ENCODE results near the gene KCNH6. TPM values are rescaled to one million over a fixed set of nuclear protein-coding genes. Genes with fewer than 3 reads are reported as not detected.

Gene KCNH6
- total and polyA plus RNA-seq, 9 of the 15 experiments (the other 6 are each of a cell fraction or from before 2014, with no cell fraction given): not detected

DNA sequence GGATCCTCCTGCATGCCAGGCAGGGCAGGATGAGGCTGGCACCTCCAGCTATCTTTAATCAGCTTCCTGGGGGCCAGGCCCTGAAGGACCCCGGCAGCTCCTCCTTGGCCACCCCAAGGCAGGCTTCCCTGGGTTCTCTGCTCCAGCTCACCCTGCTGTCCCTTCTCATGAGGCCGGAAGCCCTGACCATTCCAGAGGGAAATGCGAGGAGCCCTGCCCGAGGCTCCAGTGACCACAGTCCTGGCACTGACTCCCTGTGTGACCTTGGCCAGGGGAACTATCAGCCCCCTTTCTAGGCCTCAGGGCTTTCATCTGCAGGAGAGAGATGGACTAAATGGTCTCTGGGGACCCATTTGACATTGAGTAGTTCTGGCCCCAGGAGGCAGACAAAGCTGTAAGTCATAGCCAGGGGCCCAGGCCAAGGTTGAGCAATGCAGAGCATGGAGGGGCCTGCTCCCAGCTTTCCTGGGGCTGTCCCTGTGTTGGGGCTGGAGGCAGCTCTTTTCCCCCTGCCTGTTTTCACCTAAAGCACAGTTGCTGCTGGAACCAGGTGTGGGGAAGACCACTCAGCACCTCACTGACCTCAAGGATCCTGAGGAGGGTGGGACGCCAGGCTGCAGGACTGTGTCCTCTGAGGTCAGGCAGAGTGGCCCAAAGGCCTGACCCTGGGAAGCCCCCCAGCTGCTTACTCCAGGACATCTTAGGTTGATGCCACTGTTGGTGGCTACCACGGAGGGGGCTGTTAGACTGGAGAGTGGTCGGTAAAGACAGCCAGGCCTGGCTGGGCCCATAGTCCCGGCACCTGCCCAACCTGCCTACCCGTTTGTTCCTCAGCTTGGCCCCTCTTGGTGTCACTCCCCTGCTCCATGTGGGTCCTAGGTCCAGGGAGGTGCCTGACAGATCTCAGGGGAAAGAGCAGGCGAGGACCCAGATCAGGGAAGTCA is 8.1 kb downstream of the KCNH6 start:
- no peak for FAIRE-seq
- H3K9me3 ChIP-seq (replicated peaks; ENCODE audit: control insufficient read depth, insufficient read depth, low read depth, low read length): no peaks in the 10 kb centered on the region
- no peak for ATAC-seq
- H3K4me3 ChIP-seq: no peak overlapping the region
- WGBS (ENCODE audit: insufficient coverage, low coverage, missing lambda C conversion rate): 31% methylated on average over 9 of the region's 10 CpGs
- no peak overlapping the region for H3K4me2 ChIP-seq (ENCODE audit: insufficient read depth, low read length)
- no peaks in the 10 kb centered on the region for H3K79me2 ChIP-seq (ENCODE audit: control insufficient read depth, insufficient read depth, low read length)
- POLR2A ChIA-PET: interaction anchor here (0.6 to 1.5 kb wide), 3 partner anchors 8 to 21 kb away, joined by 3 read pairs; no protein-coding TSS in a partner anchor
- H3K9me1 ChIP-seq (ENCODE audit: control insufficient read depth, insufficient read depth, low read length): peaks cover 5% of the 10 kb centered on the region
- in situ Hi-C loops (cut with MboI) (no loop called here), intact Hi-C loops (cut with micrococcal nuclease) (no loop called here)
- no peaks in the 10 kb centered on the region for H3K36me3 ChIP-seq (ENCODE audit: control insufficient read depth, insufficient read depth, low read length)
- BruUV-seq (replicated peaks): no TSS peak
- DNase-seq (ENCODE audit: extremely low read depth in 1 of 4, low spot score in 3 of 4): no peak
- CTCF ChIA-PET (ENCODE audit: low intra/inter-chr PET ratio): no interaction called here
- H3K27me3 ChIP-seq (ENCODE audit: control insufficient read depth in 2 of 2, insufficient read depth in 2 of 2, low read length in 2 of 2): peaks cover 14 to 44% of the 10 kb centered on the region in 2 experiments; a peak in 4 of 5 replicates
- no peak overlapping the region for H3K27ac ChIP-seq (ENCODE audit: extremely low read depth, low read depth, low read length)
- peaks cover 0 to 30% of the 10 kb centered on the region in 2 experiments; a peak in 3 of 5 replicates for H3K4me1 ChIP-seq (replicated peaks in 1 of 2; ENCODE audit: control insufficient read depth in 2 of 2, insufficient read depth in 2 of 2, low read length in 2 of 2)
- H2AFZ ChIP-seq (ENCODE audit: low read depth, low read length): no peak overlapping the region
- H4K20me1 ChIP-seq (replicated peaks; ENCODE audit: control insufficient read depth, insufficient read depth, low read length): peaks cover 9% of the 10 kb centered on the region; the same call in 1 of the 2 replicates
- peak overlapping the region in 1 of 2 experiments; percentile 74; a peak in 2 of 4 replicates for H3K9ac ChIP-seq (ENCODE audit: insufficient read depth in 1 of 2, low read depth in 2 of 2, low read length in 2 of 2)
- TF ChIP-seq ZNF197 (CRISPR knock-in tag; IDR thresholded peaks at IDR 0.05; ENCODE audit: low read depth) (no peak), ZNF717 (CRISPR knock-in tag; IDR thresholded peaks at IDR 0.05) (no peak), LARP7 (IDR thresholded peaks at IDR 0.05) (no peak), BRF1 (IDR thresholded peaks at IDR 0.05; ENCODE audit: borderline replicate concordance, extremely low read depth, insufficient read length) (no peak), EHMT2 (IDR thresholded peaks at IDR 0.05) (no peak), ZBTB17 (CRISPR knock-in tag; IDR thresholded peaks at IDR 0.05) (no peak), HOXB6 (CRISPR knock-in tag; IDR thresholded peaks at IDR 0.05; ENCODE audit: borderline replicate concordance) (no peak)
- TF ChIP-seq, protein P1, sequence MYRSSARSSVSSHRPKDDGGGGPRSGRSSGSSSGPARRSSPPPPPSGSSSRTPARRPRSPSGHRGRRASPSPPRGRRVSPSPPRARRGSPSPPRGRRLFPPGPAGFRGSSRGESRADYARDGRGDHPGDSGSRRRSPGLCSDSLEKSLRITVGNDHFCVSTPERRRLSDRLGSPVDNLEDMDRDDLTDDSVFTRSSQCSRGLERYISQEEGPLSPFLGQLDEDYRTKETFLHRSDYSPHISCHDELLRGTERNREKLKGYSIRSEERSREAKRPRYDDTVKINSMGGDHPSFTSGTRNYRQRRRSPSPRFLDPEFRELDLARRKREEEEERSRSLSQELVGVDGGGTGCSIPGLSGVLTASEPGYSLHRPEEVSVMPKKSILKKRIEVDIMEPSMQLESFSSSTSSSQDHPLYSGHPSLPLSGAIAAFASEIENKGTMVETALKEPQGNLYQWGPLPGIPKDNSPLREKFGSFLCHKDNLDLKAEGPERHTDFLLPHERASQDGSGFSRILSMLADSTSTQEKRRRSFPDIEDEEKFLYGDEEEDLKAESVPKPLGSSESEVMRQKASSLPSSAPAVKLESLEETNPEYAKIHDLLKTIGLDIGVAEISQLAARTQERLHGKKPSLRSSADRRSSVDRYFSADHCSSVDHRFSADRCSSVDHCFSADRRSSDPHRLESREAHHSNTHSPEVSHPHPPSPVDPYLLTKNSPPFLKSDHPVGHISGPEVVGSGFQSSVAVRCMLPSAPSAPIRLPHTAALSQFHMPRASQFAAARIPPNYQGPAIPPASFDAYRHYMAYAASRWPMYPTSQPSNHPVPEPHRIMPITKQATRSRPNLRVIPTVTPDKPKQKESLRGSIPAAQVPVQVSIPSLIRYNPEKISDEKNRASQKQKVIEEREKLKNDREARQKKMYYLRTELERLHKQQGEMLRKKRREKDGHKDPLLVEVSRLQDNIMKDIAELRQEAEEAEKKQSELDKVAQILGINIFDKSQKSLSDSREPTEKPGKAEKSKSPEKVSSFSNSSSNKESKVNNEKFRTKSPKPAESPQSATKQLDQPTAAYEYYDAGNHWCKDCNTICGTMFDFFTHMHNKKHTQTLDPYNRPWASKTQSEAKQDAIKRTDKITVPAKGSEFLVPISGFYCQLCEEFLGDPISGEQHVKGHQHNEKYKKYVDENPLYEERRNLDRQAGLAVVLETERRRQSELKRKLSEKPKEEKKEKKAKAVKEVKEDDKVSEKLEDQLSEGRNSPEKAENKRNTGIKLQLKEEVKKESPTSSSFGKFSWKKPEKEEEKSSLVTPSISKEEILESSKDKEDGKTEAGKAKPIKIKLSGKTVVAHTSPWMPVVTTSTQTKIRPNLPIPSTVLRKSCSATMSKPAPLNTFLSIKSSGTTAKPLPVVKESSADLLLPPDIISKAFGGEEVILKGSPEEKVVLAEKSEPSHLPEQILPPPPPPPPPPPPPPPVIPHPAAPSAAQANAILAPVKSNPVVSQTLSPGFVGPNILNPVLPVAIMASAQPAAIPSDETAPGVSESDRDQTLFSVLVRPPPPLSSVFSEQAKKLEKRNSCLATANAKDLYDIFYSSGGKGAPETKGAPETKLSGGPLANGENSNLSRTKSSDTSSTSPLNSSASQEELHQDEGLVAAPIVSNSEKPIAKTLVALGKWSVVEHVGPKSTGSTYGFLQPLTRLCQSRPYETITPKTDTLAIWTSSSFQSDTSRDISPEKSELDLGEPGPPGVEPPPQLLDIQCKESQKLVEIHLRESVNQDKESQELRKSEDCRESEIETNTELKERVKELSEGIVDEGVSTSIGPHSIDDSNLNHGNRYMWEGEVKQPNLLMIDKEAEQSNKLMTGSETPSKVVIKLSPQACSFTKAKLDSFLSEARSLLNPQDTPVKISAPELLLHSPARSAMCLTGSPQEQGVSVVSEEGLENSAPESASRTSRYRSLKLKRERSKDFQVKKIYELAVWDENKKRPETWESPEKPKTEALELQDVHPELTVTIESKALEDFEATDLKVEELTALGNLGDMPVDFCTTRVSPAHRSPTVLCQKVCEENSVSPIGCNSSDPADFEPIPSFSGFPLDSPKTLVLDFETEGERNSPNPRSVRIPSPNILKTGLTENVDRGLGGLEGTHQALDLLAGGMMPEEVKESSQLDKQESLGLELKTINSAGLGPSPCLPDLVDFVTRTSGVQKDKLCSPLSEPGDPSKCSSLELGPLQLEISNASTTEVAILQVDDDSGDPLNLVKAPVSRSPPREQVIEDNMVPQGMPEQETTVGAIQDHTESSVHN (IDR thresholded peaks at IDR 0.05; ENCODE audit: borderline replicate concordance in 1 of 2, low read depth in 1 of 2): no peak
- TF ChIP-seq, protein P2, sequence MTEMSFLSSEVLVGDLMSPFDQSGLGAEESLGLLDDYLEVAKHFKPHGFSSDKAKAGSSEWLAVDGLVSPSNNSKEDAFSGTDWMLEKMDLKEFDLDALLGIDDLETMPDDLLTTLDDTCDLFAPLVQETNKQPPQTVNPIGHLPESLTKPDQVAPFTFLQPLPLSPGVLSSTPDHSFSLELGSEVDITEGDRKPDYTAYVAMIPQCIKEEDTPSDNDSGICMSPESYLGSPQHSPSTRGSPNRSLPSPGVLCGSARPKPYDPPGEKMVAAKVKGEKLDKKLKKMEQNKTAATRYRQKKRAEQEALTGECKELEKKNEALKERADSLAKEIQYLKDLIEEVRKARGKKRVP (CRISPR knock-in tag; IDR thresholded peaks at IDR 0.05): no peak
- TF ChIP-seq, protein P3, sequence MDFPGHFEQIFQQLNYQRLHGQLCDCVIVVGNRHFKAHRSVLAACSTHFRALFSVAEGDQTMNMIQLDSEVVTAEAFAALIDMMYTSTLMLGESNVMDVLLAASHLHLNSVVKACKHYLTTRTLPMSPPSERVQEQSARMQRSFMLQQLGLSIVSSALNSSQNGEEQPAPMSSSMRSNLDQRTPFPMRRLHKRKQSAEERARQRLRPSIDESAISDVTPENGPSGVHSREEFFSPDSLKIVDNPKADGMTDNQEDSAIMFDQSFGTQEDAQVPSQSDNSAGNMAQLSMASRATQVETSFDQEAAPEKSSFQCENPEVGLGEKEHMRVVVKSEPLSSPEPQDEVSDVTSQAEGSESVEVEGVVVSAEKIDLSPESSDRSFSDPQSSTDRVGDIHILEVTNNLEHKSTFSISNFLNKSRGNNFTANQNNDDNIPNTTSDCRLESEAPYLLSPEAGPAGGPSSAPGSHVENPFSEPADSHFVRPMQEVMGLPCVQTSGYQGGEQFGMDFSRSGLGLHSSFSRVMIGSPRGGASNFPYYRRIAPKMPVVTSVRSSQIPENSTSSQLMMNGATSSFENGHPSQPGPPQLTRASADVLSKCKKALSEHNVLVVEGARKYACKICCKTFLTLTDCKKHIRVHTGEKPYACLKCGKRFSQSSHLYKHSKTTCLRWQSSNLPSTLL (IDR thresholded peaks at IDR 0.05): no peak
